Epithelial cell of proximal tubule (primary cell): ENCODE data around the gene ITGAV. TPM values are rescaled to one million over a fixed set of nuclear protein-coding genes. Genes with fewer than 3 reads are reported as not detected.

Experiments
- DNase-seq: peaks from one replicate; pipeline ENCODE4 v3.0.0-alpha.2; 2011; ENCODE audit warnings: low read depth
- H3K4me3 ChIP-seq: 2 replicates; pipeline ENCODE4 v1.5.1; 2011; ENCODE audit warnings: low read depth, mild to moderate bottlenecking, low read length
- CTCF ChIP-seq: conservative IDR thresholded peaks from 2 replicates; pipeline ENCODE4 v1.5.1; 2012; ENCODE audit warnings: low read depth, mild to moderate bottlenecking, low read length
- total RNA-seq: library from RNA; depleted of rRNA; stranded (reverse); fragments of >200 nt; gene quantifications from 2 replicates; pipeline ENCODE4 v1.2.3, GENCODE V29; 2015

The ITGAV gene
- total RNA-seq, 1 donor from 2014 or later, result 135 TPM

GRCh38 chr2:186696290-186696689 is 106.4 kb downstream of the ITGAV start:
- no peak for DNase-seq
- no peak overlapping the region for H3K4me3 ChIP-seq
- TF ChIP-seq CTCF, result no peak

GRCh38 chr2:186696804-186697203 is 106.9 kb downstream of the ITGAV start:
- H3K4me3 ChIP-seq, result no peak overlapping the region
- no peak for TF ChIP-seq CTCF
- DNase-seq, result no peak

- no peak overlapping the region for H3K4me3 ChIP-seq
- TF ChIP-seq CTCF, result no peak
- DNase-seq, result no peak
These were observed 107.7 kb downstream of the ITGAV start for GRCh38 chr2:186697536-186697935.

- no peak for TF ChIP-seq CTCF
- no peak overlapping the region for H3K4me3 ChIP-seq
- no peak for DNase-seq
These were observed 109.9 kb downstream of the ITGAV start for GRCh38 chr2:186699742-186700141.

- no peak for DNase-seq
- H3K4me3 ChIP-seq, result no peak overlapping the region
- no peak for TF ChIP-seq CTCF
These were observed 112.2 kb downstream of the ITGAV start for GRCh38 chr2:186702006-186702405.

- no peak for DNase-seq
- no peak overlapping the region for H3K4me3 ChIP-seq
- no peak for TF ChIP-seq CTCF
These were observed 112.6 kb downstream of the ITGAV start for GRCh38 chr2:186702501-186702900.

- no peak for TF ChIP-seq CTCF
- H3K4me3 ChIP-seq, result no peak overlapping the region
- DNase-seq, result no peak
These were observed 115.0 kb downstream of the ITGAV start for GRCh38 chr2:186704897-186705296.
